RWPE1 (cell line): ENCODE data around the gene SNAPC5.

ENCODE experiments used
- CTCF ChIA-PET: fragments of 350-600 bp; sonication (Branson Sonifier 250); formaldehyde crosslinking; extraction: SDS; loops from one replicate; lab custom pipeline; 2021; lab: Yijun Ruan, JAX
- POLR2A ChIA-PET: fragments of 400-600 bp; formaldehyde crosslinking; extraction: SDS; loops from one replicate; lab custom pipeline; 2020; ENCODE audit warnings: antibody characterized with exemption; ENCODE audit not compliant: low non-redundant PET; lab: Yijun Ruan, JAX
- DNase-seq: peaks from one replicate; pipeline ENCODE4 v3.0.0; 2012; ENCODE audit warnings: low spot score
- H3K27ac ChIP-seq: fragments of 450-650 bp; 2 replicates; pipeline ENCODE4 v1.5.1; 2017
- CTCF ChIP-seq: fragments of 450-650 bp; conservative IDR thresholded peaks from 2 replicates; pipeline ENCODE4 v1.5.1; 2017; ENCODE audit warnings: low read depth, mild to moderate bottlenecking

SNAPC5 gene

GRCh38 chr15:66494262-66494661, 3.3 kb downstream of the SNAPC5 start:
- no peak overlapping the region for H3K27ac ChIP-seq
- POLR2A ChIA-PET = interaction anchor here (0.6 kb wide), 1 partner anchor 97 kb away, joined by 5 read pairs; no protein-coding TSS in a partner anchor
- TF ChIP-seq CTCF = no peak
- CTCF ChIA-PET = interaction anchor here (1.0 to 1.1 kb wide), 2 partner anchors 108 to 201 kb away, joined by 3 to 7 read pairs; partner anchors contain the start of genes DIS3L and MAP2K1
- no peak for DNase-seq

- TF ChIP-seq CTCF = no peak
Observed at GRCh38 chr15:66491846-66492245, 5.7 kb downstream of the SNAPC5 start.

GRCh38 chr15:66489179-66489791, 8.3 kb downstream of the SNAPC5 start:
- ChIA-PET CTCF (interaction anchor here (0.6 kb wide), 1 partner anchor 84 kb away, joined by 4 read pairs; no protein-coding TSS in a partner anchor), POLR2A (no interaction called here)
- no peak overlapping the region for H3K27ac ChIP-seq
- DNase-seq = no peak
- no peak for TF ChIP-seq CTCF

More at GRCh38 chr15:66491846-66492245, 5.7 kb downstream of the SNAPC5 start:
- no peak for DNase-seq
- no peak overlapping the region for H3K27ac ChIP-seq
- ChIA-PET CTCF (no interaction called here), POLR2A (interaction anchor here (0.6 kb wide), 1 partner anchor 121 kb away, joined by 5 read pairs; no protein-coding TSS in a partner anchor)

- ChIA-PET POLR2A (no interaction called here), CTCF (no interaction called here)
- no peak for DNase-seq
- no peak for TF ChIP-seq CTCF
- H3K27ac ChIP-seq = no peak overlapping the region
Observed at GRCh38 chr15:66488525-66488924, 9.0 kb downstream of the SNAPC5 start.

- no peak for DNase-seq
- ChIA-PET POLR2A (no interaction called here), CTCF (interaction anchor here (0.6 to 0.7 kb wide), 2 partner anchors 10 to 98 kb away, joined by 3 to 6 read pairs; no protein-coding TSS in a partner anchor)
- H3K27ac ChIP-seq = no peak overlapping the region
- no peak for TF ChIP-seq CTCF
Observed at GRCh38 chr15:66486887-66487286, 10.7 kb downstream of the SNAPC5 start.

GRCh38 chr15:66484539-66485112, 12.9 kb downstream of the SNAPC5 start:
- TF ChIP-seq CTCF = no peak
- ChIA-PET CTCF (interaction anchor here (1.0 to 1.6 kb wide), 2 partner anchors 11 to 14 kb away, joined by 3 to 5 read pairs; no protein-coding TSS in a partner anchor), POLR2A (no interaction called here)

More at GRCh38 chr15:66484539-66485112, 12.9 kb downstream of the SNAPC5 start:
- no peak for DNase-seq
- H3K27ac ChIP-seq = no peak overlapping the region
